H1 (cell line): Measurements from ENCODE around the gene HYLS1. TPM values are rescaled to one million over a fixed set of nuclear protein-coding genes. Genes with fewer than 3 reads are reported as not detected.

Source experiments
- CTCF ChIA-PET: fragments of 300-600 bp; sonication (Branson Sonifier 250); formaldehyde crosslinking; loops from one replicate; lab custom pipeline; 2021; ENCODE audit not compliant: partially characterized antibody; lab: Charles Lee
- POLR2A ChIA-PET: fragments of 300-600 bp; sonication (Branson Sonifier 250); formaldehyde crosslinking; loops from one replicate; lab custom pipeline; 2021; ENCODE audit warnings: inconsistent platforms; ENCODE audit not compliant: partially characterized antibody; lab: Charles Lee
- DNase-seq, 2 experiments: peaks; one replicate each; pipeline versions ENCODE4 v3.0.0 to v3.0.0-alpha.2; 2010 to 2022; ENCODE audit warnings: low spot score in 2 of 2, low read depth in 1 of 2, mixed read lengths in 1 of 2
- FAIRE-seq: peaks from 2 replicates; lab custom pipeline; 2011; peaks lifted over from hg19 to GRCh38; lab: Jason Lieb, UNC
- H2AFZ ChIP-seq: 2 replicates; pipeline ENCODE4 v1.8.1; 2012; ENCODE audit warnings: low read length, inconsistent platforms
- H2AK5ac ChIP-seq: 2 replicates; pipeline ENCODE4 v1.6.1; 2013; ENCODE audit warnings: low read depth, low read length
- H2BK120ac ChIP-seq: replicated peaks from 2 replicates; pipeline ENCODE3; 2013; ENCODE audit warnings: low read depth, low read length, inconsistent platforms
- H2BK12ac ChIP-seq: 2 replicates; pipeline ENCODE4 v1.6.1; 2013; ENCODE audit warnings: low read depth, low read length
- H2BK15ac ChIP-seq: 2 replicates; pipeline ENCODE4 v1.6.1; 2013; ENCODE audit warnings: low read length
- H2BK20ac ChIP-seq: 2 replicates; pipeline ENCODE4 v1.6.1; 2013; ENCODE audit warnings: low read length
- H2BK5ac ChIP-seq: 2 replicates; pipeline ENCODE4 v1.6.1; 2013; ENCODE audit warnings: low read depth, low read length
- H3K14ac ChIP-seq: 2 replicates; pipeline ENCODE4 v1.6.1; 2013; ENCODE audit warnings: inconsistent platforms; ENCODE audit not compliant: insufficient read length
- H3K18ac ChIP-seq: 2 replicates; pipeline ENCODE4 v1.6.1; 2013; ENCODE audit warnings: low read length; ENCODE audit errors: extremely low read depth
- H3K23ac ChIP-seq: 2 replicates; pipeline ENCODE4 v1.6.1; 2013; ENCODE audit warnings: inconsistent platforms; ENCODE audit not compliant: insufficient read length
- H3K23me2 ChIP-seq: 2 replicates; pipeline ENCODE4 v1.6.1; 2013; ENCODE audit warnings: low read depth, low read length
- H3K27ac ChIP-seq: 2 replicates; pipeline ENCODE4 v1.6.1; 2011; ENCODE audit warnings: low read depth, low read length, inconsistent platforms
- H3K27me3 ChIP-seq, 4 experiments: replicated peaks in 1 of 4; 1 replicate in 1 of 4; 2 replicates in 3 of 4; pipeline versions ENCODE4 v1.6.1 to v1.8.1; 2011 to 2013; ENCODE audit warnings: low read length in 3 of 4, mild to moderate bottlenecking in 3 of 4, inconsistent platforms in 2 of 4, mixed read lengths in 2 of 4, moderate library complexity in 1 of 4; ENCODE audit not compliant: control insufficient read depth in 3 of 4, insufficient read depth in 3 of 4; ENCODE audit errors: extremely low read depth in 1 of 4
- H3K36me3 ChIP-seq, 4 experiments: 2 replicates each; pipeline versions ENCODE4 v1.6.1 to v1.8.1; 2011 to 2013; ENCODE audit warnings: mild to moderate bottlenecking in 4 of 4, low read length in 3 of 4, moderate library complexity in 2 of 4, control low read depth in 1 of 4, inconsistent platforms in 1 of 4; ENCODE audit not compliant: insufficient read depth in 4 of 4, control insufficient read depth in 2 of 4
- H3K4ac ChIP-seq: replicated peaks from 2 replicates; pipeline ENCODE3; 2013; ENCODE audit warnings: low read length, low read depth, mixed read lengths, inconsistent platforms; ENCODE audit not compliant: insufficient read length
- H3K4me1 ChIP-seq, 4 experiments: replicated peaks in 1 of 4; 1 replicate in 1 of 4; 2 replicates in 3 of 4; pipeline versions ENCODE4 v1.6.1 to v1.8.1; 2011 to 2013; ENCODE audit warnings: low read length in 3 of 4, inconsistent platforms in 2 of 4, mixed read lengths in 1 of 4; ENCODE audit not compliant: insufficient read depth in 4 of 4, control insufficient read depth in 3 of 4
- H3K4me2 ChIP-seq, 2 experiments: 2 replicates each; pipeline versions ENCODE4 v1.6.1 to v1.8.1; 2011 to 2013; ENCODE audit warnings: low read depth in 2 of 2, low read length in 2 of 2, control low read depth in 1 of 2, inconsistent platforms in 1 of 2, mild to moderate bottlenecking in 1 of 2; ENCODE audit not compliant: insufficient read depth in 1 of 2
- H3K4me3 ChIP-seq, 4 experiments: fragments of 200-600, 300-600 bp in 1 of 4; sonication (generic), shearing (Covaris generic), sonication (Bioruptor Twin) in 1 of 4; 2 replicates each; pipeline versions ENCODE4 v1.5.1 to v1.8.1; 2011 to 2016; ENCODE audit warnings: low read length in 4 of 4, low read depth in 3 of 4, control low read depth in 2 of 4, inconsistent platforms in 2 of 4, mild to moderate bottlenecking in 2 of 4, mixed read lengths in 1 of 4, moderate library complexity in 1 of 4; ENCODE audit not compliant: insufficient read depth in 2 of 4; ENCODE audit errors: extremely low read depth in 1 of 4
- H3K56ac ChIP-seq: replicated peaks from 2 replicates; pipeline ENCODE3; 2013; ENCODE audit warnings: low read depth, mild to moderate bottlenecking, mixed read lengths, low read length, inconsistent platforms; ENCODE audit not compliant: insufficient read length
- H3K79me1 ChIP-seq: 2 replicates; pipeline ENCODE4 v1.6.1; 2013; ENCODE audit warnings: low read depth, low read length, control low read depth
- H3K79me2 ChIP-seq, 2 experiments: 2 replicates each; pipeline versions ENCODE4 v1.6.1 to v1.8.1; 2012 to 2013; ENCODE audit warnings: low read length in 2 of 2, mild to moderate bottlenecking in 2 of 2, inconsistent platforms in 1 of 2; ENCODE audit not compliant: insufficient read depth in 2 of 2, control insufficient read depth in 1 of 2
- H3K9ac ChIP-seq, 4 experiments: replicated peaks in 1 of 4; 1 replicate in 1 of 4; 2 replicates in 3 of 4; pipeline versions ENCODE4 v1.6.1 to v1.8.1; 2011 to 2013; ENCODE audit warnings: low read depth in 3 of 4, low read length in 3 of 4, control low read depth in 2 of 4, mild to moderate bottlenecking in 2 of 4, moderate library complexity in 2 of 4, inconsistent platforms in 1 of 4; ENCODE audit errors: extremely low read depth in 1 of 4
- H3K9me3 ChIP-seq, 2 experiments: 2 replicates each; pipeline versions ENCODE4 v1.6.1 to v1.8.1; 2012 to 2013; ENCODE audit warnings: mild to moderate bottlenecking in 2 of 2, moderate library complexity in 2 of 2, control low read depth in 1 of 2, inconsistent platforms in 1 of 2, low read depth in 1 of 2, low read length in 1 of 2, mixed read lengths in 1 of 2; ENCODE audit not compliant: insufficient read depth in 2 of 2
- H4K20me1 ChIP-seq, 2 experiments: replicated peaks in 1 of 2; 2 replicates each; pipeline versions ENCODE3 to v1.8.1; 2011 to 2013; ENCODE audit warnings: inconsistent platforms in 2 of 2, low read length in 2 of 2, mild to moderate bottlenecking in 1 of 2; ENCODE audit not compliant: insufficient read depth in 2 of 2, control insufficient read depth in 1 of 2
- H4K5ac ChIP-seq: 2 replicates; pipeline ENCODE4 v1.6.1; 2013; ENCODE audit warnings: low read length, low read depth, mixed read lengths, inconsistent platforms; ENCODE audit not compliant: insufficient read length
- H4K8ac ChIP-seq: 2 replicates; pipeline ENCODE4 v1.8.0; 2013; ENCODE audit warnings: mild to moderate bottlenecking, moderate library complexity, low read length, inconsistent platforms; ENCODE audit not compliant: insufficient read depth; ENCODE audit errors: extremely low read depth
- H4K91ac ChIP-seq: replicated peaks from 2 replicates; pipeline ENCODE3; 2013; ENCODE audit warnings: low read length, mixed read lengths, inconsistent platforms; ENCODE audit not compliant: insufficient read length
- ASH2L ChIP-seq: fragments of 200-600, 300-600 bp; sonication (generic); IDR thresholded peaks from one replicate; pipeline ENCODE4 v1.7.1; 2017; ENCODE audit warnings: low read length
- BRCA1 ChIP-seq: IDR thresholded peaks from 2 replicates; pipeline ENCODE4 v1.6.1; 2012; ENCODE audit warnings: low read depth, low read length, improper control_type of control experiment
- CREB1 ChIP-seq: IDR thresholded peaks from 2 replicates; pipeline ENCODE4 v1.6.1; 2012; ENCODE audit warnings: inconsistent platforms
- EGR1 ChIP-seq: IDR thresholded peaks from 2 replicates; pipeline ENCODE4 v1.6.1; 2011; ENCODE audit warnings: low read depth, low read length, borderline replicate concordance
- PHF8 ChIP-seq: fragments of 200-600 bp; sonication (generic); conservative IDR thresholded peaks from 2 replicates; pipeline ENCODE4 v1.7.1; 2012; ENCODE audit warnings: low read depth, mild to moderate bottlenecking, inconsistent platforms, low read length, moderate library complexity
- SUZ12 ChIP-seq: fragments of 200-600 bp; sonication (generic); IDR thresholded peaks from 2 replicates; pipeline ENCODE4 v1.6.1; 2012; ENCODE audit warnings: mild to moderate bottlenecking, inconsistent platforms, low read length, moderate library complexity, mixed read lengths
- TCF12 ChIP-seq: IDR thresholded peaks from 2 replicates; pipeline ENCODE4 v1.6.1; 2011; ENCODE audit warnings: low read depth, mild to moderate bottlenecking, low read length
- WGBS, 2 experiments: shearing (Covaris generic) in 1 of 2; methylation state at CpG; one replicate each; pipeline versions ENCODE4 v1.1.6 to v1.1.7; 2013 to 2015; ENCODE audit warnings: low lambda C conversion rate in 2 of 2, mixed read lengths in 2 of 2, inconsistent platforms in 1 of 2, low coverage in 1 of 2, missing lambda C conversion rate in 1 of 2; ENCODE audit not compliant: insufficient replicate concordance in 2 of 2, insufficient coverage in 1 of 2, insufficient read length in 1 of 2; ENCODE audit errors: extremely low coverage in 1 of 2, missing lambda C conversion rate in 1 of 2; 5-methylcytosine and 5-hydroxymethylcytosine counted together
- polyA plus RNA-seq, 7 experiments: library from polyadenylated mRNA; depleted of rRNA in 3 of 7; stranded (reverse) in 5 of 7; unstranded in 2 of 7; fragments of >200 nt in 5 of 7; fragments of 200-250 nt in 2 of 7; gene quantifications; 1 replicate in 5 of 7; 2 replicates in 1 of 7; 4 replicates in 1 of 7; pipeline versions ENCODE4 v1.2.1 to v1.2.3, GENCODE V29; 2011 to 2013; ENCODE audit warnings: missing spikeins in 2 of 7, mixed read lengths in 2 of 7
- total RNA-seq: library from RNA; stranded (reverse); fragmentation: NEBNext Ultra II Directional; extraction: Animal tissue kit (Norgen Biotek cat#: 25700); gene quantifications from 2 replicates; pipeline ENCODE4 v1.2.1, GENCODE V29; 2021

HYLS1 gene
- total and polyA plus RNA-seq, 2 of the 8 experiments (the other 6 are each of a cell fraction or from before 2014, with no cell fraction given): 5.1 to 11.6 TPM

DNA sequence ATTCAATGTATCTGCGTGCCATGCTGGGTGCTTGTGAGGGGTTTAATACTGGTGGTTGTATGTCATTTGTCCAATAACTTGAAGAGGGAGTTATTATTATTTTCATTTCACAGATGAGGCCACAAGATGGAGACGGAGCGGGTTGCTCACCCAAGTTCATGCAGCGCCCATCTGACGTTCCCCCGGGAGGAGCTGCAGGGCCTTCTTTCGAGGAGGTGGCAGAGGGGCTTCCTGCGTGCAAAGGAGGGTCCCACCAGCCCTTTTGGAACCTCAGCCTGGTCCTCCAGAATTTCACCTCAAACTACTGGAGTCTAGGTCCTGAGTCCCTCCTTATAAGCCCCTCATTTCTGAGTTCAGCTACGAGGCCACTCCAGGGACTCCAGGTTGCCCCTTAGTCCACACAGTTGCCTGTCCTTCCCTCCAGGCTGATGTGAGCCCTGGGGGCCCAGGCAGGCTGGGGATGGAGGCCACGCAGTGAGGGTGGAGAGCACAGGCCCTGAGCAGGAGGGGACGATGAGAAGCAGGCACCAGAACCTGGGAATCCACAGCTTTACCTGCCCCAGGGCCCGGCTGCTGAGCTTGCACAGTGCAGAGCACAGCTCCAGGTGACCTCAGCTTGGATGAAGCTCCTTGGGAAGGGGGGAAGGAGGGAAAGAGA is 55.4 kb downstream of the HYLS1 start:
- Histone ChIP-seq H2BK5ac (no peak overlapping the region), H3K36me3 (no peaks in the 10 kb centered on the region), H2BK12ac (no peak overlapping the region; the same call in 1 of the 2 replicates), H2BK120ac (no peak overlapping the region), H3K23me2 (no peaks in the 10 kb centered on the region), H3K4me3 (no peak overlapping the region), H3K9ac (no peak overlapping the region), H3K27ac (no peak overlapping the region), H3K14ac (no peak overlapping the region), H2BK20ac (no peak overlapping the region), H2AK5ac (no peak overlapping the region), H4K5ac (no peak overlapping the region), H3K23ac (no peak overlapping the region), H3K9me3 (no peaks in the 10 kb centered on the region), H4K20me1 (no peaks in the 10 kb centered on the region), H3K4me2 (no peak overlapping the region), H3K27me3 (no peaks in the 10 kb centered on the region), H4K91ac (no peak overlapping the region), H3K4ac (no peak overlapping the region), H4K8ac (no peak overlapping the region; the same call in 1 of the 2 replicates), H3K4me1 (peaks cover 7 to 11% (median 9%) of the 10 kb centered on the region in 4 experiments), H2AFZ (no peak overlapping the region), H3K56ac (no peak overlapping the region), H3K18ac (no peak overlapping the region), H3K79me1 (no peaks in the 10 kb centered on the region), H3K79me2 (no peaks in the 10 kb centered on the region), H2BK15ac (no peak overlapping the region)
- peak in 1 of 2 experiments; percentile 39 for DNase-seq
- WGBS, 2 experiments: 83% methylated on average over 12 of the region's 12 CpGs; no CpG with 5 or more reads in 1 of the 2 experiments
- ChIA-PET CTCF (interaction anchor here (0.7 to 8.2 kb wide), 27 partner anchors 7 to 255 kb away, joined by 3 to 76 read pairs (median 6); partner anchors contain the start of gene CDON), POLR2A (interaction anchor here (0.8 to 1.7 kb wide), 5 partner anchors 8 to 119 kb away, joined by 3 to 6 read pairs (median 4); no protein-coding TSS in a partner anchor)
- no peak for FAIRE-seq
- no peak for TF ChIP-seq SUZ12
- no peak for TF ChIP-seq BRCA1
- no peak for TF ChIP-seq TCF12
- TF ChIP-seq ASH2L: no peak
- no peak for TF ChIP-seq PHF8
- TF ChIP-seq EGR1: no peak
- no peak for TF ChIP-seq CREB1
